ENCODE results near the gene CDHR1. TPM values are rescaled to one million over a fixed set of nuclear protein-coding genes. Genes with fewer than 3 reads are reported as not detected.

CDHR1 gene
- total RNA-seq, 1 donor from 2014 or later: 1.4 TPM

- H3K36me3 Mint-ChIP-seq: peaks cover 13% of the 10 kb centered on the region
- H3K4me1 Mint-ChIP-seq: no peaks in the 10 kb centered on the region
- no peaks in the 10 kb centered on the region for H3K9me3 Mint-ChIP-seq
- H2AFZ ChIP-seq (replicated peaks): no peak overlapping the region
- no peak overlapping the region for H3K9ac ChIP-seq
- H3K4me3 ChIP-seq: no peak overlapping the region
- no peaks in the 10 kb centered on the region for H3K79me2 ChIP-seq (ENCODE audit: low read depth)
- no peak for DNase-seq (ENCODE audit: low spot score)
- no peaks in the 10 kb centered on the region for H3K9me3 ChIP-seq (ENCODE audit: low read depth)
- no peak overlapping the region for H3K4me3 Mint-ChIP-seq
- TF ChIP-seq EZH2 (IDR thresholded peaks at IDR 0.05): no peak
- no peak for TF ChIP-seq EZH2phosphoT487 (IDR thresholded peaks at IDR 0.05)
- no peak for TF ChIP-seq CTCF (IDR thresholded peaks at IDR 0.05)
- H3K27ac Mint-ChIP-seq: no peak overlapping the region
- H3F3A ChIP-seq (ENCODE audit: low read depth): no peaks in the 10 kb centered on the region
- peaks cover 5% of the 10 kb centered on the region for H3K27me3 Mint-ChIP-seq (ENCODE audit: insufficient read depth, low read depth)
- H3K36me3 ChIP-seq: peaks cover 16% of the 10 kb centered on the region
- H3K4me2 ChIP-seq: no peak overlapping the region
- no peaks in the 10 kb centered on the region for H4K20me1 ChIP-seq (ENCODE audit: low read depth)
- no peak overlapping the region for H3K27ac ChIP-seq
- H3K4me1 ChIP-seq: no peaks in the 10 kb centered on the region
- no peaks in the 10 kb centered on the region for H3K27me3 ChIP-seq
These were observed 38.3 kb upstream of the CDHR1 start for GRCh38 chr10:84156009-84156408.

GRCh38 chr10:84156768-84157167, 37.6 kb upstream of the CDHR1 start:
- no peak overlapping the region for H2AFZ ChIP-seq (replicated peaks)
- Mint-ChIP-seq H3K27ac (no peak overlapping the region), H3K9me3 (no peaks in the 10 kb centered on the region), H3K36me3 (peaks cover 13% of the 10 kb centered on the region), H3K4me1 (no peaks in the 10 kb centered on the region), H3K4me3 (no peak overlapping the region), H3K27me3 (ENCODE audit: insufficient read depth, low read depth) (peaks cover 5% of the 10 kb centered on the region)
- H3K9ac ChIP-seq: no peak overlapping the region
- H3F3A ChIP-seq (ENCODE audit: low read depth): no peaks in the 10 kb centered on the region
- no peaks in the 10 kb centered on the region for H3K4me1 ChIP-seq
- H3K9me3 ChIP-seq (ENCODE audit: low read depth): no peaks in the 10 kb centered on the region
- no peaks in the 10 kb centered on the region for H3K79me2 ChIP-seq (ENCODE audit: low read depth)
- no peak overlapping the region for H3K4me3 ChIP-seq
- no peak overlapping the region for H3K4me2 ChIP-seq
- no peak overlapping the region for H3K27ac ChIP-seq
- DNase-seq (ENCODE audit: low spot score): no peak
- TF ChIP-seq EZH2phosphoT487 (IDR thresholded peaks at IDR 0.05) (no peak), CTCF (IDR thresholded peaks at IDR 0.05) (no peak), EZH2 (IDR thresholded peaks at IDR 0.05) (no peak)
- no peaks in the 10 kb centered on the region for H3K27me3 ChIP-seq
- no peaks in the 10 kb centered on the region for H4K20me1 ChIP-seq (ENCODE audit: low read depth)
- peaks cover 9% of the 10 kb centered on the region for H3K36me3 ChIP-seq

- H2AFZ ChIP-seq (replicated peaks): no peak overlapping the region
- DNase-seq (ENCODE audit: low spot score): no peak
- no peaks in the 10 kb centered on the region for H3K79me2 ChIP-seq (ENCODE audit: low read depth)
- no peaks in the 10 kb centered on the region for H4K20me1 ChIP-seq (ENCODE audit: low read depth)
- peaks cover 6% of the 10 kb centered on the region for H3K36me3 ChIP-seq
- H3K27ac Mint-ChIP-seq: no peak overlapping the region
- H3K27me3 ChIP-seq: no peaks in the 10 kb centered on the region
- no peak overlapping the region for H3K4me3 Mint-ChIP-seq
- H3K36me3 Mint-ChIP-seq: peaks cover 9% of the 10 kb centered on the region
- peaks cover 5% of the 10 kb centered on the region for H3K27me3 Mint-ChIP-seq (ENCODE audit: insufficient read depth, low read depth)
- no peak overlapping the region for H3K4me2 ChIP-seq
- H3K9me3 ChIP-seq (ENCODE audit: low read depth): no peaks in the 10 kb centered on the region
- H3K9me3 Mint-ChIP-seq: no peaks in the 10 kb centered on the region
- H3K9ac ChIP-seq: no peak overlapping the region
- no peak overlapping the region for H3K27ac ChIP-seq
- H3K4me3 ChIP-seq: no peak overlapping the region
- no peaks in the 10 kb centered on the region for H3K4me1 Mint-ChIP-seq
- no peaks in the 10 kb centered on the region for H3F3A ChIP-seq (ENCODE audit: low read depth)
- TF ChIP-seq CTCF (IDR thresholded peaks at IDR 0.05) (no peak), EZH2phosphoT487 (IDR thresholded peaks at IDR 0.05) (no peak)
- H3K4me1 ChIP-seq: no peaks in the 10 kb centered on the region
These were observed 36.3 kb upstream of the CDHR1 start for GRCh38 chr10:84158061-84158460.

Measured in neural progenitor cell (in vitro differentiated cells).